HG02852 (cell line): ENCODE data around the gene MARK1.
"Not testable (repeated sequence)": the region's sequence is repeated elsewhere in the genome, so short reads cannot be mapped to it uniquely, and the experiment has no call there.

Experiments
- ATAC-seq: cut with Tn5 transposase; IDR thresholded peaks from one replicate; pipeline ENCODE4 v1.9.1; 2021; ENCODE audit warnings: mild to moderate bottlenecking, moderate library complexity; ENCODE audit not compliant: unreplicated experiment

Gene MARK1

DNA sequence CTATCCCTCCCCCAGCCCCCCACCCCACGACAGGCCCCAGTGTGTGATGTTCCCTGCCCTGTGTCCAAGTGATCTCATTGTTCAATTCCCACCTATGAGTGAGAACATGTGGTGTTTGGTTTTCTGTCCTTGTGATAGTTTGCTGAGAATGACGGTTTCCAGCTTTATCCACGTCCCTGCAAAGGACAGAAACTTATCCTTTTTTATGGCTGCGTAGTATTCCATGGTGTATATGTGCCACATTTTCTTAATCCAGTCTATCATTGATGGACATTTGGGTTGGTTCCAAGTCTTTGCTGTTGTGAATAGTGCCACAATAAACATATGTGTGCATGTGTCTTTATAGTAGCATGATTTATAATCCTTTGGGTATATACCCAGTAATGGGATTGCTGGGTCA, 77.7 kb downstream of the MARK1 start:
- ATAC-seq, result not testable (repeated sequence)

DNA sequence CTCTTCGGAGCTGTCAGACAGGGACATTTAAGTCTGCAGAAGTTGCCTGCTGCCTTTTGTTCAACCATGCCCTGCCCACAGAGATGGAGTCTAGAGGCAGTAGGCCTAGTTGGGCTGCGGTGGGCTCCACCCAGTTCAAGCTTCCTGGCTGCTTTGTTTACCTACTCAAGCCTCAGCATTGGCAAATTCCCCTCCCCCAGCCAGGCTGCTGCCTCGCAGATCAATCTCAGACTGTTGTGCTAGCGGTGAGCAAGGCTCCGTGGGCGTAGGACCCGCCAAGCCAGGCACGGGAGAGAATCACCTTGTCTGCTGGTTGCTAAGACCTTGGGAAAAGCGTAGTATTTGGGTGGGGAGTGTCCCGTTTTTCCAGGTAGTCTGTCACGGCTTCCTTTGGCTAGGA, 83.2 kb downstream of the MARK1 start:
- ATAC-seq, result not testable (repeated sequence)

DNA sequence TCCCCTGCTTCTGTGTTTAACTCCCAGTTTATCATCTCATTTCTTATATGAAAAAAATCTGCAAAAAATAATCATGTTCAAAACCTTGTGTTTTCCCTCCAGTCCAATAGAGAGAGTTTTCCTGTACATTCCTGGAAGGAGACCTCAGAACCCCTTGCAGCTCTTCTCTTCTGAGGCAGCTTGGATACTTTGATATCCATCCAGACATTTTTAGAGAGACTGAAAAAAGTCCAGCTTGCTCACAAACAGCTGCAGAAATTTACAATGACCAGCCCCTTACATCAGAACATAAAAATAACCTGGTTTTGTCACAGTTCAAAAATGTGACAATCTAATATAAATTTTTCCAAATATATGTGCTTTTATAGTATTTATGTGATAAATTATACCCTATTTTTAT, 88.9 kb downstream of the MARK1 start:
- no peak for ATAC-seq

DNA sequence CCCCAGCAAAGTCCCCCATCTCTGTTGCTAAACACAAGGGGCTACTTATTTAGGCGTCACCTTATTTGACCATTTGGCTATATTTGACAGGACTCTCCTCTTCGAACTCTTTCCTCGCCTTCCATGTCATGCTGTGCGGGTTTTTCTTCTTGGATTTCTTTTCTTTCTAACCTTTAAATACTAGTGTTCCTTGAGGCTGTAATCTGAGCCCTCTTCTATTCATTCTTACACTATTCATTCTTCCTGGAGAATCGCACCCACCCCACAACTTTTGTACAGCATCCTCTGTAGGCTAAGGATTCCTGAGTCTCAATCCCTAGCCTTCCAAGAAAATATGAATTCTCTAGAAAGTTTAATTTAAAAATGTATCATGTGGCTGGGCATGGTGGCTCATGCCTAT, 100.5 kb downstream of the MARK1 start:
- ATAC-seq, result no peak

DNA sequence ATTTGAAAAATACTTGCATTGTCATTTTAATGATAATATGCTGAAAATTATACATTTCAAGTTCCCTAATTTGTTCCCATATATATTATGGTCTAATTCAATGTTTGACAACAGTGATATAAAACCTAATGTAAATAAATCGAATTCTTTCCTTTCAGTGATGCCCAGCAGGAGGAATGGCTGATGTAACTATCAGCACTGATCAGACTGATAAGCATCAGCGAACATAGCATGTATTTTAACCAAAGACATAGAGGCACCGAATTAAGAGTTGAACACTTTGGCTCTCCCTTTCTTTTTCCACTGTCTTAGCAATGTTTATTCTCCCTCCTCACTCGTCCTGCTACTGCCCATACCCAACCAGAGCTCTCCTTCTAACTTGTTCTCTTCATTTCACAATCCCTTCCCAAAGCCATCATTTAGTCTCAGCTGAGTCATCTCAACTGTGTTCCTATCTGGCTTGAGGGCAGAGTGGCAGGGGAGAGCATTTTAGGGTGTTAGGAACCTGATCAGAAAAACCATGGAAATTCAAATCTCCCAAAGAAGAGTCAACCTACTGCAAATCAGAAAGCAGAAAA, 103.4 kb downstream of the MARK1 start:
- no peak for ATAC-seq

DNA sequence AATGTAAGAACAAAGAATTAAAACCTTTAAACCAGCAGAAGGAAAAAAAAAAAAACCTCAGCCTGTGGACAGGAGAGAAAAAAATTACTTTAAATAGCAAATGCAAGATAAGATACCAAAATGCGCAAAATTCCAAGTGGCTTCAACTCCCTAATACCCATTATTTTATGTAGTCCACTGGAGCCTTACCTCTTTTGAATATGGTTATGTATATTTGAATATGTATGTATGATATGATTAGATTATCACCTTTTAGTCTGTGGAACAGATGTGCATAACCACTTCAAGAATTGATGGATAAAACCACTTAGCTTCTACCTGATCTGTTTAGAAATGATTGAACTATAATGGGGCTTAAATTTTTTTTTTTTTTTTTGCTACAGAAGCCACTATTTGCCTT, 109.8 kb downstream of the MARK1 start:
- no peak for ATAC-seq

DNA sequence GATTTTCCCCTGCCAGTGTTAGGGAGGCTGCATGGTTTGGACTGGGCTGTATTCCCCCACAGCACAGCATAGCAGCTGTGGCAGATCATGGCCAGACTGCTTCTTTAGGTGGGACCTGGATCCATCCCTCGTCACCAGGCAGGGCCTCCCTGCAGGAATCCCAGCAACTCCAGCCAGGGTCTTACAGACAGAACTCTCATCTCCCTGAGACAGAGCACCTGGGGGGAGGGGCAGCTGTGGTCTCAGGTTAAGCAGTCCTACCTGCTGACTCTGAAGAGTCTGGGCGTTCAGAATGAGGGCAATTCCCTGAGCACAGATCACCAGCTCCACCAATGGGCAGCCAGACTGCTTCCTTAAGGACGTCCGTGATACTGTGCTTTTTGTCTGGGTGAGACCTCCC, 114.3 kb downstream of the MARK1 start:
- ATAC-seq, result no peak

DNA sequence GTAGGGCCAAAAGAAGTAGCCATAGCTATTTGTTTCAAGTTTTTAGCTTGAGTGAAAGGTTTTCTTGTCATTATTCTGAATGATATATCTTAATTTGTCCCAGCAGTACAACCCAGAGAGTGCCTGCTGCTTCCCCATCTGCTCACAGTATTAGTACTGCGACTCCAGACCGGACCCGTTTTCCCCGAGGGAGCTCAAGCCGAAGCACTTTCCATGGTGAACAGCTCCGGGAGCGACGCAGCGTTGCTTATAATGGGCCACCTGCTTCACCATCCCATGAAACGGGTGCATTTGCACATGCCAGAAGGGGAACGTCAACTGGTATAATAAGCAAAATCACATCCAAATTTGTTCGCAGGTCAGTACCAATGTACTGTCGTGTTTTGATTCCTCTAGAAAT, 125.1 kb downstream of the MARK1 start:
- no peak for ATAC-seq

DNA sequence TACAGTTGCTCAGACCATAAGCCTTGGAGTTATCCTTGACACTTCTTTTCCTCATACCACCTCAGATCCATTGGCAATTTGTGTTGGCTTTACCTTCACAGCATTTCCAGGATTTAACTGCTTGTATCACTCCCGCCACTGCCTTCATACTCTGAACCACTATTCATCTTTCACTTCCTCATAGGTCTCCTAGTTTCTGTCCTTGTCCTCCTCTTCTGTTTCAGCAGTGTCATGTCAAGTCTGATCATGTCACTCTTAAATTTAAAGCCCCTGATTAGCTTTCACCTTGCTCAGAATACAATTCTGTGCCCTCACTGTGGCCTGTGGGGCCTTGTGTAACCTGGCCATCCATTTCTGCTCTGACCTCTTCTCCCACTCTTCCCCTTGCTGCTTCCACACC, 127.6 kb downstream of the MARK1 start:
- peak; percentile 97 for ATAC-seq

DNA sequence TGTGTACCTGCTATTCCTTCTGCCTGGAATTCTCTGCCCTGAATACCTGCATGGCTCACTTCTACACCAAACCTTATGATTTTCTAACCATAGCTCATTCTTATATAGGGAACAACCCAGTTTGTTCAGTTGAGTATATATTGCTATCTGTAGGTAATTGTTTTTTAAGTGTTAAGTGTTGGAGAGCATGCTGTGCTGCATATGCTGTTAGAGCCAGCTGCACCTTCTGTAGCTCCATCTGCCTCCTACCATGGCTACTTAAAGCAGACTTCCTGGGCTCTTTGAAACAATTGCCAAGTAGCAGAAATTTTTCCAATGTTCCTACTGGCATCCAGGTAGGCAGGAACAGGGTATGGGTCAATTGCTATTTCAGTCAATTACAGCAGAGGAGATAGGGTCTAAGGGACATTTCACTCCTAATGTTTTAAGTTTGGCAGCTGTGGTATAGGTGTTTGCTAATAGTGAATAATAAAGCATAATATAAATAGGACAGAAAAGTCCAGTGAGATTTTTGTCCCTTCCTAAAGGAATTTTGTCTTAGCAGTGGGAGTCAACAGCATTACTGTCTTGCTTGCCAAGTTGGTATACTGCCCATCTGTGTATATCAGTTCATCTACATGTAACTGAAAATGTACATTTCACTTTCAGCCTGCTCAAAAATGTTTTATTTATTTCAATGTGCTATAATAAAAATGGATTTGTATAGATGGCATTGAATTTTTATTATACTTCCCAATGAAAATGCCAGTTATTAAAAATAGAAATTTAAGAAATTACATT, 128.2 kb downstream of the MARK1 start:
- ATAC-seq, result peak; percentile 22

DNA sequence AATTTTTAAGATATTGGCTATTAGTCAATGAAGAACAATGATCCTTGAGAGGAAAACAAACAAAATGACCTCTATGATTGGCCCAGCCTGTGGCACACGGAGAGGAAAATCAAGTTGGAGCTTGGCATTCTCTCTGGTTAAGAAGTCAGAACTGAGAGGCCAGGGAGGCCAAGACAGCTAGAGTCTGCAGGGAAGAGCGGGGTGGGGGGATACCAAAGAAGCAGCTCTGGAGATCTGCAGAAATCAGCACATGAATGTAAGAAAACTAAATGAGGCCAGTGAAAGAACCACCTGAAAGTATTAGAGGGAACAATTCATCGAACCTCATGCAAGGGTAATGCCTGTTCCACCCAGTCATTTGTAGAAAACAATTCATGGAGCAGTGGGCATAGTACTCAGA, 138.4 kb downstream of the MARK1 start:
- ATAC-seq, result no peak

DNA sequence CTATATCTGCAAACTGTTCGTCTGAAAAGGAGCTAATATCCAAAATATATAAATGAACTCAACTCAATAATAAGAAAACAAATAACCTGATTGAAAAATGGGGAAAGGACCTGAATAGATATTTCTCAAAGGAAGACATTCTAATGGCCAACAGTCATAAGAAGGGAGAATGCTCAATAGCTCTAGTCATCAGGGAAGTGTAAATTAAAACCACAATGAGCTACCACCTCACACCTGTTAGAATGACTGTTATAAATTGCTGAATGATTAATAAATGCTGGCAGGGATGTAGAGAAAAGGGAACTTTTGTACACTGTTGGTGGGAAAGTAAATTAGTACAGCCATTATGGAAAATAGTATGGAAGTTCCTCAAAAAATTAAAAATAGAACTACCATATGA, 141.1 kb downstream of the MARK1 start:
- no peak for ATAC-seq

DNA sequence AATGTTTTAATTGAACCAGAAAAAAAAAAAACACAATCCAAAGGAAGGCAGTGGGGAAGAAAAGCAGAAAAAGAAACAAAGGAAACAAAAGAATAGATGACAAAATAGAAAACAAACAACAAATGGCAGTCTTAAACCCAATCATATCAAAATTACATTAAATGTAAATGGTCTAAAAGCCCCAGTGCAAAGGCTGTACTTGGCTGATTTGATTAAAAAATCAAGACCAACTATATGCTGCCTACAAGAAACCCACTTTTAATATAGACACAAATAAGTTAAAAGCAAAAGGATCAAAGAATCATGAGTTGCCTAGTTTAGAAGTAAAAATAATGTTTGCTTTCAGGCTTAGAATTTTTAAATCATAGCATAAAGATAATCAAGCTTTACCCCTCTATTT, 142.4 kb downstream of the MARK1 start:
- no peak for ATAC-seq

DNA sequence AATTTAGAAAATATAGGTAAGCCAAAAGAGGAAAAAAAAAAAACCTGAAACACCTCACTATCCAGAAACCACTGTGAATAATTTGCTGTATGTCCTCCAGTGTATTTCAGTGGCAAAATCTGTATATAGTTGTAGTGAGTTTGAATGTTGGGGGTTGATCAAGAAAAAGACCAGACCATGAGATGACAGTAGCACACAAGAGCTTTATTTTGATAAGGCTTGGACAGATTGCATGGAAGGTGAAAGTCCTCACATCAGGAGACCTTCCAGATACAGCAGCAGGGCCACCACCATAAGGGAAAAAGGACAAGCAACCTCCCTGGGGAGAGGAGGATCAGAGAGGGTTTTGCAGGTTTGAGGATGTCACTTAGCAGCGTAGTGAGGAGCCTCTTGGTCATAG, 146.0 kb downstream of the MARK1 start:
- ATAC-seq, result no peak

DNA sequence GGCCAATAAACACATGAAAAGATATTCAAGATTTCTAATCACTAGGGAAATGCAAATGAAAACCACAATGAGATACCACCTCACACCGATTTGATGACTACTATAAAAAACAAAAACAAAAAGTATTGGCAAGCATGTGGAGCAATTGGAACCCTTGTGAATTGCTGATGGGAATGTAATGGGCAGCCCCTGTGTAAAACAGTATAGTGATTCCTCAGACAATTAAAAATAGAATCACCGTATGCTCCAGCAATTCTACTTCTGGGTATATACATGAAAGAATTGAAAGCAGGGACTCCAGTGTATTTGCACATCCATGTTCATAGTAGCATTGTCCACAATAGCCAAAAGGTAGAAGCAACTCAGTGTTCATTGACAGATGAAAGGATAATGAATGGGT, 149.3 kb downstream of the MARK1 start:
- no peak for ATAC-seq

DNA sequence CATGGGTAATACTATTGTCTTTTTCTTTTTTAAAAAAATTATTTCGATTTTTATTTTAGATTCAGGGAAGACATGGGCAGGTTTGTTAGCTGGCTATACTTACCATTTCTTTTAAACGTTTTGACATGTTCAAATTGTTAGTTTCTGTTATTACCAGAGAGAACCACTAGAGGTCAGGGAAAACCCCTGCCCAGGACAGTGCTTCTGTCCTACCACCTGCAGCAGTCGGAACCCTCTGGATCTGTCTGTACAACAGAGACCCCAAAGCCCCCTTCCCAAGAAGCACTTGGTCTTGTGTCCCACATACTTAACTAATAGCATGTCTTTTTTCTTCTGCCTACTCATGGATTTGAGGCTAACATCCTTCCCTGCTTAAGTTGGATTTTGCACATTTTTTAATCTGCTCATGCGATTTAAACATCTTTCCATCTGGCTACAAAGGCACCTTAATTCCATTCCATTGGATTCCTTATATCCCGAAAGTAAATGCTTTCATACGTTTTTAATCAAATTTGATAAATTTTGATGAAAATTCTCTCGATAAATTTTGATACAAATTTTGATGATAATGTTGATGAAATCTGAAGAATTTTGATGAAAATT, 152.2 kb downstream of the MARK1 start:
- peak; percentile 97 for ATAC-seq

DNA sequence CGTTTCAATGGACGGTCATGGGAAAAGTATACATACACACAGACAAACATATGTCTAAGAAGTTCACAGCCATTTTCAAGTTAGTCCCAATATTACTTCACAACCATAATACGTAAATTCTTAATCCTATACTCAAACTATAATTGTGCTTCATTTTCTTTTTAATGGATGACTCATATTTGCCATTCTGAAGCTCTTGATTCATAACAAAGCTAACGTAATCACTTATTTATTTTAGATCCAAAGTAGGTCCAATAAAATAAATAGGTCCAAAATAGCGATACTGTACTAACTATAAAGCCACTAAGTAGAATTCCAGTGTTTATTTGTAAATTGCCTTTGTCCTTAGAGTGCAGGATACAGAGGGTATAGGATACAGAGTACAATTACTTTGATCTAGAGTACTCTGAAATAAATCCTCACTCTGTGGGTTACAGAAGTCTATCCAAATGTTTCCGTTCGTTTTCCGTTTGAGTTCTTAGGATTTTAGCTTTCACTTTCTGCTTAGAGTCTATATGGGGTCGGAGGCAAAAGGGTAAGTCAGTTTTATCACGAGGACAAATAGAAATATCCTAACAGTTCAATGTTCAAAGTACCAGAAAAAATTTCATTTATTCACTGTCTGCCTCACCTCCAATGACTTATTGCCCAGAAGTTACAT, 153.4 kb downstream of the MARK1 start:
- no peak for ATAC-seq

DNA sequence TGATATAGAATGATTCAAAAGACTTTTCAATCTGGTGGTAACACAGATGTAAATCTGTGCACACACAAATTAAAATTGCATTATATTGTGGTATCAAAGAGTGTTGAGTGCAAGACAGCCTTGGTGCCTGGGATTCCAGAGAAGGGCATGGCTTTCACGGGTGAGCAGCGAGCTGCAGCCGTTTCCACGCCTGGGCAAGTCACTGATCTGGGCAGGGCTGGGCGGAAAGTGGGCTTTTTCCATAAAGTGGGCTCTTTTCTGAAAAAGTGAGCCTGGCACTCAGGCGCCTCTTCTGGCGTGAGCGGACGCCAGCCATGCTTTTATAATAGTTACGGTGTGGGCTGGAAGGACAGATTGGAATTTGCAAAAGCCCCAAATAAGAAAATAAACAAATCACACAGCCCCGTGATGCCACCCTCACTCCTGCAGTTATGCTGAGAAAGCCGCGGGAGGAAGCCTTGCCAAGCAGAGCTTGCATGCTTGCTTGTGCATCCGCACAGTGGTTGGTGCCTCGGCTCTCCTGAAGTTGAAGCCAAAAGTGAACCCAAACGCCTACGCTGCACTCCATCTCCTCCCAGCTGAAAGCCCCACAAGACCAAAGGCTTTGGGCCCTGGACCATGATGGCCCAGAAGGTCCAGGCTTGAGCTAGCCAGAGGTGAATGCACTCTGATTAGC, 155.1 kb downstream of the MARK1 start:
- no peak for ATAC-seq

DNA sequence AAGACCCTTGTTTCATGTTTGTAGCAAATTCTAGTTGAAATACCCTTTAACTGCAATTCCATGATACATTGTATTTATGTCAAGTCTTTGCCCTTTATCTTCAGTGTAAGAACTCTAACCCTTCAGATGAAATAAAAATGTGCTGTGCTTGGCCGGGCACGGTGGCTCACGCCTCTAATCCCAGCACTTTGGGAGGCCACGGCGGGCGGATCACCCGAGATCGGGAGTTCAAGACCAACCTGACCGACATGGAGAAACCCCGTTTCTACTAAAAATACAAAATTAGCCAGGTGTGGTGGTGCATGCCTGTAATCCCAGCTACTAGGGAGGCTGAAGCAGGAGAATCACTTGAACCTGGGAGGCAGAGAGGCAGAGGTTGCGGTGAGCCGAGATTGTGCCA, 155.8 kb downstream of the MARK1 start:
- not testable (repeated sequence) for ATAC-seq

DNA sequence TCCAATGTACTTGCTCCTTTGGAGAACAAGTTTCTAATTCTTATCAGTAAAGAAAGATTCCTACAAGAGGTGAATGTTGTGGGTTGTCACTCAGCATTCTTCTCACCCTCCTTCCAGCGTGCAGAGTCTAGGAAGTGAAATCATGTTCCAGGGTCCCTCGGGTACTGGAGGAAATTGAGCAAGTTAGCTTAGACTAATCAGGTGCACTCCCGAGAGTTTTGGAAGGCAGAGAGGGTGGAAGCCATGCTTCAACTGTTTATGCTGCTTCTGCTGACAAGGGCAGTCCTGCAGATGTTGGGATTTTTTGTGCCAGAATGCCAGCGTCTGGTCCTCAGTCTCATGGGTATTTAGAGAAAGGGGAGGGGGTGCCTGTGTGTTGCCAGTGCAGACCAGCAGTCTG, 157.0 kb downstream of the MARK1 start:
- ATAC-seq, result no peak

DNA sequence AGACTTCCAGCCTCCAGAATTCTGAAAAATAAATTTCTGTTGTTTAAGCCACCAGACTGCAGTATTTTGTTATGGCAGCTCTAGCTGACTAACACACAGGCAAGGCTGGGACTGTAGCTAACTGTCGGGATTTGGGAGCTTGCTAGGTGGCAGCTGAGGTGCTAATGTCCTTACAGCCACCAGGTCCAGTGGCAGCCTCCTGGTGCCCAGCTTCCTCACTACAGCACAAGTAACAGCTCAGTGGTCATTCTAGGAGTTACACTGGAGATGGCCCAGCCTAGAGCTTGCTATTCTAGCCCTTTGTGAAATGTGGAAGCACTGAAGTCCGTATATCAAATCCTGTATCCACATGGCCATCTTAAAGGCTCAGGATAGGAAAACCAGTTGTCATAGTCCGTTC, 157.9 kb downstream of the MARK1 start:
- no peak for ATAC-seq
